MM.1S (cell line): ENCODE results near the gene WHRN.

Experiments
- DNase-seq: peaks from one replicate; pipeline ENCODE4 v3.0.0-alpha.2; 2015
- H2AFZ ChIP-seq: fragments of 300-600 bp; sonication (generic); 2 replicates; pipeline ENCODE4 v1.6.0; 2016; ENCODE audit warnings: antibody characterized with exemption, low read length
- H3F3A ChIP-seq: fragments of 300-600 bp; sonication (generic); 2 replicates; pipeline ENCODE4 v1.6.1; 2016; ENCODE audit warnings: mild to moderate bottlenecking, antibody characterized with exemption, low read length, moderate library complexity, mixed read lengths; ENCODE audit not compliant: insufficient read depth
- H3K27ac ChIP-seq: fragments of 300-600 bp; sonication (generic); 2 replicates; pipeline ENCODE4 v1.5.1; 2016; ENCODE audit warnings: mild to moderate bottlenecking, low read length
- H3K27me3 ChIP-seq: fragments of 300-600 bp; sonication (generic); replicated peaks from 2 replicates; pipeline ENCODE4 v1.6.0; 2016; ENCODE audit warnings: low read length; ENCODE audit not compliant: insufficient read depth
- H3K36me3 ChIP-seq: fragments of 300-600 bp; sonication (generic); replicated peaks from 2 replicates; pipeline ENCODE4 v1.6.1; 2016; ENCODE audit warnings: mild to moderate bottlenecking, low read length, mixed read lengths; ENCODE audit not compliant: insufficient read depth
- H3K4me1 ChIP-seq: fragments of 300-600 bp; sonication (generic); 2 replicates; pipeline ENCODE4 v1.6.1; 2016; ENCODE audit warnings: low read length, mixed read lengths
- H3K4me2 ChIP-seq: fragments of 300-600 bp; sonication (generic); 2 replicates; pipeline ENCODE4 v1.6.0; 2016; ENCODE audit warnings: low read depth, low read length
- H3K4me3 ChIP-seq: fragments of 300-600 bp; sonication (generic); 2 replicates; pipeline ENCODE4 v1.5.1; 2016; ENCODE audit warnings: low read length, mixed read lengths
- H3K79me2 ChIP-seq: fragments of 300-600 bp; sonication (generic); 2 replicates; pipeline ENCODE4 v1.6.1; 2016; ENCODE audit warnings: mixed run types, low read length, mixed read lengths
- H3K9ac ChIP-seq: fragments of 300-600 bp; sonication (generic); 2 replicates; pipeline ENCODE4 v1.6.1; 2016; ENCODE audit warnings: low read length, mixed read lengths
- H3K9me2 ChIP-seq: fragments of 300-600 bp; sonication (generic); replicated peaks from 2 replicates; pipeline ENCODE4 v1.6.1; 2016; ENCODE audit warnings: mild to moderate bottlenecking, low read length, mixed read lengths; ENCODE audit not compliant: insufficient read depth
- H3K9me3 ChIP-seq: fragments of 300-600 bp; sonication (generic); replicated peaks from 2 replicates; pipeline ENCODE4 v1.6.1; 2016; ENCODE audit warnings: mild to moderate bottlenecking, low read length, mixed read lengths; ENCODE audit not compliant: insufficient read depth
- H4K20me1 ChIP-seq: fragments of 300-600 bp; sonication (generic); 2 replicates; pipeline ENCODE4 v1.6.1; 2016; ENCODE audit warnings: mild to moderate bottlenecking, low read length, moderate library complexity, mixed read lengths; ENCODE audit not compliant: insufficient read depth
- EZH2 ChIP-seq: fragments of 300-600 bp; sonication (generic); optimal IDR thresholded peaks from 2 replicates; pipeline ENCODE3; 2017; ENCODE audit warnings: low read depth, mild to moderate bottlenecking, antibody characterized with exemption, low read length, mixed read lengths
- EZH2phosphoT487 ChIP-seq: fragments of 300-600 bp; sonication (generic); IDR thresholded peaks from 2 replicates; pipeline ENCODE4 v1.6.1; 2018; ENCODE audit warnings: antibody characterized with exemption, low read length
- TF ChIP-seq, protein P1 (sequence below): fragments of 300-600 bp; sonication (generic); IDR thresholded peaks from 2 replicates; pipeline ENCODE4 v1.5.1; 2016; ENCODE audit warnings: antibody characterized with exemption, low read length, mixed read lengths

Gene WHRN

DNA sequence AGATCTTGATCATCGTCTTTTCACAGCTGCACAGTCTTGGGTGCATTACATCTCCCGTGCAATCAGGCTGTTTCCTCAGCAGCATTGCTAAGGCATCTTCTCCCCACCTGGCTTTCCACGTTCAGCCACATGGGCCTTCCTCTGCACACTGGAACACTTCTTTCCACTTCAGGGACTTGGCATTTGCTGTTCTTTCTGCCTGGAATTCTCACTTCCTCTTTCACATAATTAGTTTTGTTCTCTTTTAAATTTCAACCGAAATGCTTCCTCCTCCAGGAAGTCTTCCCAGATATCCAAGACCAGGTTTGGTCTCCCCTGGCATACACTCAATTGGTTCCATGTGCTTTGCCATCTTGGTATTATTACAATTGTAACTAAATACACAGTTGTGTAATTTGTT is 43.8 kb downstream of the WHRN start:
- Histone ChIP-seq H3K4me2 (no peak overlapping the region), H3K27ac (no peak overlapping the region), H3K9ac (no peak overlapping the region), H3K36me3 (no peaks in the 10 kb centered on the region), H3K9me3 (no peaks in the 10 kb centered on the region), H3K4me1 (no peaks in the 10 kb centered on the region), H2AFZ (no peak overlapping the region), H3K27me3 (no peaks in the 10 kb centered on the region), H3F3A (no peaks in the 10 kb centered on the region; the same call in 1 of the 2 replicates), H3K9me2 (no peaks in the 10 kb centered on the region), H4K20me1 (no peaks in the 10 kb centered on the region), H3K4me3 (no peak overlapping the region), H3K79me2 (no peaks in the 10 kb centered on the region)
- TF ChIP-seq, protein P1, sequence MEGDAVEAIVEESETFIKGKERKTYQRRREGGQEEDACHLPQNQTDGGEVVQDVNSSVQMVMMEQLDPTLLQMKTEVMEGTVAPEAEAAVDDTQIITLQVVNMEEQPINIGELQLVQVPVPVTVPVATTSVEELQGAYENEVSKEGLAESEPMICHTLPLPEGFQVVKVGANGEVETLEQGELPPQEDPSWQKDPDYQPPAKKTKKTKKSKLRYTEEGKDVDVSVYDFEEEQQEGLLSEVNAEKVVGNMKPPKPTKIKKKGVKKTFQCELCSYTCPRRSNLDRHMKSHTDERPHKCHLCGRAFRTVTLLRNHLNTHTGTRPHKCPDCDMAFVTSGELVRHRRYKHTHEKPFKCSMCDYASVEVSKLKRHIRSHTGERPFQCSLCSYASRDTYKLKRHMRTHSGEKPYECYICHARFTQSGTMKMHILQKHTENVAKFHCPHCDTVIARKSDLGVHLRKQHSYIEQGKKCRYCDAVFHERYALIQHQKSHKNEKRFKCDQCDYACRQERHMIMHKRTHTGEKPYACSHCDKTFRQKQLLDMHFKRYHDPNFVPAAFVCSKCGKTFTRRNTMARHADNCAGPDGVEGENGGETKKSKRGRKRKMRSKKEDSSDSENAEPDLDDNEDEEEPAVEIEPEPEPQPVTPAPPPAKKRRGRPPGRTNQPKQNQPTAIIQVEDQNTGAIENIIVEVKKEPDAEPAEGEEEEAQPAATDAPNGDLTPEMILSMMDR: no peak
- TF ChIP-seq EZH2phosphoT487: no peak
- no peak for TF ChIP-seq EZH2
- DNase-seq: no peak

- no peak for TF ChIP-seq EZH2phosphoT487
- TF ChIP-seq EZH2: no peak
- TF ChIP-seq, protein P1: no peak
- DNase-seq: no peak
- no peaks in the 10 kb centered on the region for H3K36me3 ChIP-seq
- H3K9ac ChIP-seq: no peak overlapping the region
- H4K20me1 ChIP-seq: no peaks in the 10 kb centered on the region
- no peak overlapping the region for H2AFZ ChIP-seq
- no peaks in the 10 kb centered on the region for H3K79me2 ChIP-seq
- H3K4me3 ChIP-seq: no peak overlapping the region
- H3K27me3 ChIP-seq: no peaks in the 10 kb centered on the region
- no peaks in the 10 kb centered on the region for H3K9me2 ChIP-seq
- no peak overlapping the region for H3K4me2 ChIP-seq
- H3K27ac ChIP-seq: no peak overlapping the region
- no peaks in the 10 kb centered on the region for H3K4me1 ChIP-seq
- no peaks in the 10 kb centered on the region; the same call in 1 of the 2 replicates for H3F3A ChIP-seq
- H3K9me3 ChIP-seq: no peaks in the 10 kb centered on the region
Observed at GRCh38 chr9:114460513-114461199, 44.6 kb downstream of the WHRN start.

DNA sequence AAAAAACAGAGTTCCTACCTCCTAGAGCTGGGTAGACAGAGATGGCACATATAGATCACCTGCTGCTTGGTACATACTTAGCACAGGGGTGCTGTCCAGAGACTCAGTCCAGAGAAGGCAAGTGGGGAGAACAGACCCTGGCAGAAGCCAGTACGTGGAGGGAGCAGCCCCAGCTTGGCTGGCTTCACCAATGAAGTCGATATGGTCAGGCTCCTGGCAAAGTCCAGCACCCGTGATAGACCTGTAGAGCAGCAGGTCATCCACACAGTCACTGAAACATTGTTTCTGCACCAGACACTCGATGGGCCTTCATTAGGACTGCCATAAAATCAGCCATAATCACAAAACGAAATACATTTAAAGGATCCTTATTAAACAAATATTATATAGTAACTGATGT is 45.8 kb downstream of the WHRN start:
- Histone ChIP-seq H3K27me3 (no peaks in the 10 kb centered on the region), H3F3A (no peaks in the 10 kb centered on the region; the same call in 1 of the 2 replicates), H3K27ac (no peak overlapping the region), H2AFZ (no peak overlapping the region), H3K9ac (no peak overlapping the region), H3K9me3 (no peaks in the 10 kb centered on the region), H3K9me2 (no peaks in the 10 kb centered on the region), H3K4me3 (no peak overlapping the region), H3K4me2 (no peak overlapping the region), H4K20me1 (no peaks in the 10 kb centered on the region), H3K79me2 (no peaks in the 10 kb centered on the region), H3K4me1 (no peaks in the 10 kb centered on the region), H3K36me3 (no peaks in the 10 kb centered on the region)
- TF ChIP-seq EZH2 (no peak), EZH2phosphoT487 (no peak)
- TF ChIP-seq, protein P1: no peak
- DNase-seq: no peak
